GM20431 (cell line): ENCODE results near the gene SBK3.
"Not testable (repeated sequence)": the region's sequence is repeated elsewhere in the genome, so short reads cannot be mapped to it uniquely, and the experiment has no call there.

Experiments
- in situ Hi-C: fragments of 300-500 bp; cut with MseI, MboI; formaldehyde crosslinking; loops from one replicate; pipeline ENCODE4 v1.15.0; 2020; ENCODE audit warnings: low sequenced_read_pairs; ENCODE audit not compliant: unreplicated experiment

The SBK3 gene

GRCh38 chr19:55543567-55543966, 1.8 kb downstream of the SBK3 start:
- in situ Hi-C loops = no loop called here

GRCh38 chr19:55542292-55542855, 3.0 kb downstream of the SBK3 start:
- in situ Hi-C loops = no loop called here

DNA sequence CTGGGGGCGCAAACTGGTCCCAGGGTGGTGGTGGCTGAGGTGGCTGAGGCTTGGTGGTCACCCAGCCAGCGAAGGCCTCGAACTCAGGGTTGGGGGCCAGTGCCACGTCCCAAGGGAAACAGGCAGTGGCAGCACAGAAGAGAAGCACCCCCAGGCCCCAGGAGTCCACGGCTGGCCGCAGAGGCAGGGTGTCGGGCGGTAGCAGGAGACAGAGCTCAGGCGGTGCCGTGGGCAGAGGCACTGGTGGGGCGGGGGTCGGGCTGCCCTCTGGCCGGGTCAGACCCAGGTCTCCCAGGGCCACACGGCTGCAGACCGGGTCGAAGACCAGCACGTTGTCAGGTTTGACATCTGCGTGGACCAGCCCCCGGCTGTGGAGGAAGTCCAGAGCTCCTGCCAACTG, 4.3 kb downstream of the SBK3 start:
- in situ Hi-C loops = no loop called here

GRCh38 chr19:55540619-55541018, 4.7 kb downstream of the SBK3 start:
- in situ Hi-C loops = no loop called here

DNA sequence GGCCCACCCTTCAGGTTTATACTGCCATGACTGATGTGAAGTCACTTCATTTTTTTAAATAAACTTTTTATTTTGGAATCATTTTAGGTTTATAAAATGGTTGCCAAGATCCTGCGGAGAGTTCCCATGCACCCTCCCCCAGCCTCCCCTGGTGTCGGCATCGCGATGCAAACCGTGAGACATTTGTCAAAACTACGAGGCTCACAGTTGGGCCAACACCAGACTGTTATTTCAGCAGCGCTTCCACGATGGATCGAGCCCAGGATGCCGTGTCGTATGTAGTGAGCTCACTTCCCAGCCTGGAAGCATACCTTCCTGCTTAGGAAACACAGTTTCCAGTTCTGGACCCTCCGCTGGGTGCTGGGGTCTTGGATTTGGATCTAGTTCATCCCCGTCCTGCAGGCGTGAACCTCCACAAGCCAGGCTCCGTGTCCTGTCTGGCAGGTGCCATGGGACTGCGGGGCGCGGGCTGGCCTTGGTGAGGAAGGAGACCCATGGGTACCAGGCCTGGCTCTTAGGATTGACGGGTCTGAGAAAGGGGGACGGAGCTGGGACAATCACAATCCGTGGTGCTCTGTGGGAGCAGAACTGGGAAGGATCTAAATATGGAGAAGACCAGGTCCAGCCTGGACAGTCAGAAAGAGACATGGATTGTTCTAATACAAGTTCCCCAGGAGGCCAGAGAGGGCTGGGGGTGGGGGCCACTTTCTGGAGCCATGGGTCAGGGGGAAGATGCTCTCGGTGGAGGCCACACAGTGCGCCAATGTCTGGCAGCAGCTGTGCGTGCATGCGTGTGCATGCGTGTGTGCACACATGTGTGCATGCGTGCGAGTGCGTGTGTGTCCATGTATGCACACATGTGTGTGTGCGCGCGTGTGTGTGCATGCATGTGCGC, 6.0 kb downstream of the SBK3 start:
- in situ Hi-C loops = no loop called here

- in situ Hi-C loops = no loop called here
Measured at GRCh38 chr19:55538132-55538531, 7.2 kb downstream of the SBK3 start.

GRCh38 chr19:55537741-55538111, 7.6 kb downstream of the SBK3 start:
- in situ Hi-C loops = no loop called here

- in situ Hi-C loops = no loop called here
Measured at GRCh38 chr19:55536951-55537740, 8.2 kb downstream of the SBK3 start, which contains the start of gene SBK2. Gene SBK2 (minus strand): TSS chr19:55537133. CDS start chr19:55536294, 839 bp downstream.

GRCh38 chr19:55536366-55536765, 9.0 kb downstream of the SBK3 start:
- in situ Hi-C loops = no loop called here

DNA sequence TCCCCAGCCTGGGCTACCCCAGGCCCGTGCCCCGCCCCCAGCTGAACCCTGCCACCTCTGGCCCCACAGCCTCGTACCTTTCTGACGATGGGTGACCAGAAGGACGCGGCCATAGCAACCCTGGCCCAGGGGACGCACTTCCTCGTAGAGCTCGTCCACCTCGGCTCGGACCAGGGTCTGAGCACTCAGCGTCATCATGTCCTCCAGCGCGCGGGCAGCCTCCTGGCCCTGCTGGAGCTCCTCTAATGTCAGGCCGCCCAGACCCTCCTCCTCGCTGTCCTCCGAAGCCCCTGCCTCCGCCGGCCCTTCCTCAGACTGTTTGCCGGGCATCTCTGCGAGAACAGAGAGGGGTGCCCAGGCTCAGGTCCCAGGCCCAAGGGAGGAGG, 9.4 kb downstream of the SBK3 start:
- in situ Hi-C loops = no loop called here

DNA sequence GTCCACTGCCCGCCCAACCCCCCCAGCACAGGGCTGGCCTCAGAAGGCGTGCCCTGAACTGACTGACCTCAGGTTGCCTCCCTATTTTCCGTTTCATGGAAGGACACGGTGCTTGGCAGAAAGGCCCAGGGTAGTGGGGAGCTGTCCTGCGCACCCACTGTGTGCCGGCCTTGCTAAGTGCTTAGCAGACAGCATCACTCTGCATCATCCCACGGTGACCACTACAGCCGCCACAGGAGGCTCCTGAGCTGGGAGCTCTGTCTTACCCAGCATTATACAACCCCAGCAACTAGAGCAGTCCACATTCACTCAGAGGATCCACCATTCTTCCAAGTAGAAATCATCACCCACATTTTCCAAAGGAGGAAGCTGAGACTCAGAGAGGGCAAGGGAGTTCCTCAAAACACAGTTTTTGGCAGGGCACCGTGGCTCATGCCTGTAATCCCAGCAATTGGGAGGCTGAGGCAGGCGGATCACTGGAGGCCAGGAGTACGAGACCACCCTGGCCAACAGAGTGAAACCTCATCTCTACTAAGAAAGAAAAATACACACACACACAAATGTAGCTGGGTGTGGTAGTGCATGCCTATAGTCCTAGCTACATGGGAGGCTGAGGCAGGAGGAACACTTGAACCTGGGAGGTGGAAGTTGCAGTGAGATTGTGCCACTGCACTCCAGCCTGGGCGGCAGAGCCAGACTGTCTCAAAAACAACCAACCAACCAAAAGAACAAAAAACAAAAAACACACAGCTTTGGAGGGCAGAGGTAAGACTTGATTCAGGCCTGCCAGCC, 10.0 kb downstream of the SBK3 start:
- in situ Hi-C loops = no loop called here

DNA sequence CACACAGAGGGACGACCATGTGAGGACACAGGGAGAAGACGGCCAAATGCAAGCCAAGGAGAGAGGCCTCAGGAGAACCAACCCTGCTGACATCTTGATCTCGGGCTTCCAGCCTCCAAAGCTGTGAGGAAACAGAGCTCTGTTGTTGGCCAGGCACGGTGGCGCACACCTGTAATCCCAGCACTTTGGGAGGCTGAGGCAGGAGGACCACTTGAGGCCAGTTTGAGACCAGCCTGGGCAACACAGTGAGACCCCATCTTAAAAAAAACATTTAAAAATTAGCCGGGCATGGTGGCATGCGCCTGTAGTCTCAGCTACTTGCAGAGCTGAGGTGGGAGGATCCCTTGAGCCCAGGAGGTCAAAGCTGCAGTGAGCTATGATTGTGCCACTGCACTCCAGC, 11.1 kb downstream of the SBK3 start:
- in situ Hi-C loops = not testable (repeated sequence)

- in situ Hi-C loops = no loop called here
Measured at GRCh38 chr19:55530996-55531395, 14.3 kb downstream of the SBK3 start.

- in situ Hi-C loops = no loop called here
Measured at GRCh38 chr19:55529636-55530234, 15.6 kb downstream of the SBK3 start.

GRCh38 chr19:55528030-55528803, 17.1 kb downstream of the SBK3 start:
- in situ Hi-C loops = no loop called here

GRCh38 chr19:55527197-55528029, 17.9 kb downstream of the SBK3 start:
- in situ Hi-C loops = no loop called here

DNA sequence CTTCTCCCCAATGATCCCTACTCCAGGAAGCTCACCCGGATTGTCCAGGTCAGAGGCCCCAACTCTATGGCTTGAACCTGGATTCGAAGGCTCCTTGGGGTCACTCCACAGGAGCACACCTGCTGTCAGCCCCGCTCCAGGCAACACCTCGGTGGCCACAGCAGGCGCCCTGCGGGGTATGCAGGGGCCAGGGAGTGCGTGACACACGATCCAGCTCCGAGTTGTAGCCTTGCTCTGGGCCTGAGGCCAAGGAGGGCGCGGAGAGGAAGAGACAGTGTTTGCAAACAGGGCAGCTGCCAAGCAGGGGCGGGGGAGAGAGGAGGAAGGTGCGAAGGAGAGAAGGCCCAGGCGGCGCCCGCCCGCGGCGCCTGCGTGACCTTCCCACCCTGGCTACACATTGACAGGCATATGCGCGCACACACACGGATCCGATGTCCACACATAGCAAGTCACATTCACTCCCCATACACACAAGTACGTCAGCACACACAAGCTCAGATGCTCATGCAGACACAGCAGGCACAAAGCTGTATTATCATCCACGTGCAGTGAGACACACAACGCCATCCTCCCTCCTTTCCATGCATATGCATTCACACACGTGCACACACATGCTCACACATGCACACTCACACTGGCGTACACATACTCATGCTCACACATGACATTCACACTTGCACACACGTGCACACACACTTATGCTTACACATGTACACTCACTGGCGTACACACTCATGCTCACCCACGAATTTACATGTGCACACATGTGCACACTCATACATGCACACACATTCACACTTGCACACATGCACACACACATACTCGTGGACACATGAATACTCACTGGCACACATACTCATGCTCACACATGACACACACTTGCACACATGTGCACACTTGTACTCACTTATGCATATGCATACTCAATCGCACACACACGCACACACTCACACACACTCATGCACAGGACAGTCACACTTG, 18.8 kb downstream of the SBK3 start:
- in situ Hi-C loops = no loop called here
